ENCODE data around the gene OR2W3.
"Not testable (repeated sequence)": the region's sequence is repeated elsewhere in the genome, so short reads cannot be mapped to it uniquely, and the experiment has no call there.

OR2W3 gene

DNA sequence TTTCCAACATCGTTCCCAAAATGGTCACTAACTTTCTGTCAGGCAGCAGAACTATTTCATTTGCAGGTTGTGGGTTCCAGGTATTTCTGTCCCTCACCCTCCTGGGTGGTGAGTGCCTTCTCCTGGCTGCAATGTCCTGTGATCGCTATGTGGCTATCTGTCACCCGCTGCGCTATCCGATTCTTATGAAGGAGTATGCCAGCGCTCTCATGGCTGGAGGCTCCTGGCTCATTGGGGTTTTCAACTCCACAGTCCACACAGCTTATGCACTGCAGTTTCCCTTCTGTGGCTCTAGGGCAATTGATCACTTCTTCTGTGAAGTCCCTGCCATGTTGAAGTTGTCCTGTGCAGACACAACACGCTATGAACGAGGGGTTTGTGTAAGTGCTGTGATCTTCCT lies 38.6 kb downstream of the OR2W3 start:
- Histone ChIP-seq H3K4me3 (ENCODE audit: low read depth, low read length) (no peak overlapping the region), H4K8ac (ENCODE audit: low read depth, low read length) (no peak overlapping the region), H3K4me2 (ENCODE audit: low read length) (no peak overlapping the region), H2BK12ac (ENCODE audit: low read length) (no peak overlapping the region), H3K9ac (ENCODE audit: low read length) (no peak overlapping the region), H3K14ac (ENCODE audit: low read length) (no peak overlapping the region), H3K4ac (ENCODE audit: low read depth, low read length) (no peak overlapping the region), H3K9me3 (ENCODE audit: insufficient read depth, low read depth, low read length) (peaks cover 11% of the 10 kb centered on the region), H3K36me3 (ENCODE audit: control insufficient read depth in 1 of 2, insufficient read depth in 2 of 2, low read length in 2 of 2) (no peaks in the 10 kb centered on the region), H3K23ac (ENCODE audit: low read length) (no peak overlapping the region), H3K79me2 (ENCODE audit: control insufficient read depth, insufficient read depth, low read length, poor library complexity) (no peaks in the 10 kb centered on the region), H3K79me1 (ENCODE audit: low read length) (no peaks in the 10 kb centered on the region), H2AK5ac (ENCODE audit: low read length) (no peak overlapping the region), H3K18ac (ENCODE audit: low read length) (no peak overlapping the region), H3K27me3 (ENCODE audit: insufficient read depth, low read length) (no peaks in the 10 kb centered on the region), H3K27ac (ENCODE audit: low read depth, low read length) (no peak overlapping the region), H4K91ac (ENCODE audit: low read depth, low read length) (no peak overlapping the region), H2AFZ (ENCODE audit: insufficient read depth, low read length, poor library complexity) (no peak overlapping the region), H3K4me1 (ENCODE audit: control insufficient read depth in 1 of 2, insufficient read depth in 2 of 2, low read length in 2 of 2) (no peaks in the 10 kb centered on the region), H2BK120ac (ENCODE audit: insufficient read depth, low read length, poor library complexity) (no peak overlapping the region), H4K12ac (ENCODE audit: low read depth, low read length) (no peak overlapping the region), H2BK5ac (ENCODE audit: low read depth, low read length, poor library complexity) (no peak overlapping the region)
- no CpG with 5 or more reads among the region's 8 CpGs for WGBS (ENCODE audit: extremely low coverage, insufficient coverage, insufficient read length)
- DNase-seq, result no peak

DNA sequence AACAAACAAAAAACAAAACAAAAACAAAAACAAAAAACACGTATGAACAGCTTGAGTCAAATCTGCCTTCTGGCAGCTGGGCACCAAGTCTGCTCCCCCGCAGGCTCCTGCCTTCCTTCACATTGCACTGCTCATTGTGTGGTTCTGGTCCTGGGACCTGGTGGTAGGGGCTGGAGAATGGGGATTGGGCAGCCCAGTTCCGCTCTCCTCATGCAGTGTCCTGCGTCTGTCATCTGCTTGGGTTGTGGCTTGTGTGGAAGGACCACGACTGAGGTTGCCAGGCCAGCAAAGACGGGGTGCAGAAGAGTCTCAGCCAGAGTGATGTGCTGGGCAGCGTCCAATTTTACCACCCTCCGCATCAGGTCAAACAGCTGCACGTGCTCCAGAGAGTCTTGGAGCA lies 40.4 kb downstream of the OR2W3 start:
- H3K23ac ChIP-seq (ENCODE audit: low read length), result no peak overlapping the region
- H3K4me2 ChIP-seq (ENCODE audit: low read length), result no peak overlapping the region
- no peak for DNase-seq
- no peak overlapping the region for H3K14ac ChIP-seq (ENCODE audit: low read length)
- no peak overlapping the region for H4K91ac ChIP-seq (ENCODE audit: low read depth, low read length)
- H3K27me3 ChIP-seq (ENCODE audit: insufficient read depth, low read length), result no peaks in the 10 kb centered on the region
- H3K9me3 ChIP-seq (ENCODE audit: insufficient read depth, low read depth, low read length), result peaks cover 11% of the 10 kb centered on the region
- H2BK120ac ChIP-seq (ENCODE audit: insufficient read depth, low read length, poor library complexity), result no peak overlapping the region
- no peak overlapping the region for H3K18ac ChIP-seq (ENCODE audit: low read length)
- no peak overlapping the region for H4K8ac ChIP-seq (ENCODE audit: low read depth, low read length)
- no peak overlapping the region for H2BK12ac ChIP-seq (ENCODE audit: low read length)
- no peak overlapping the region for H2BK5ac ChIP-seq (ENCODE audit: low read depth, low read length, poor library complexity)
- H3K9ac ChIP-seq (ENCODE audit: low read length), result no peak overlapping the region
- no peak overlapping the region for H3K4me3 ChIP-seq (ENCODE audit: low read depth, low read length)
- H3K27ac ChIP-seq (ENCODE audit: low read depth, low read length), result no peak overlapping the region
- H2AFZ ChIP-seq (ENCODE audit: insufficient read depth, low read length, poor library complexity), result no peak overlapping the region
- H3K36me3 ChIP-seq (ENCODE audit: control insufficient read depth in 1 of 2, insufficient read depth in 2 of 2, low read length in 2 of 2), result no peaks in the 10 kb centered on the region
- no peaks in the 10 kb centered on the region for H3K4me1 ChIP-seq (ENCODE audit: control insufficient read depth in 1 of 2, insufficient read depth in 2 of 2, low read length in 2 of 2)
- H4K12ac ChIP-seq (ENCODE audit: low read depth, low read length), result no peak overlapping the region
- no CpG with 5 or more reads among the region's 9 CpGs for WGBS (ENCODE audit: extremely low coverage, insufficient coverage, insufficient read length)
- H3K79me1 ChIP-seq (ENCODE audit: low read length), result no peaks in the 10 kb centered on the region
- no peak overlapping the region for H3K4ac ChIP-seq (ENCODE audit: low read depth, low read length)
- H3K79me2 ChIP-seq (ENCODE audit: control insufficient read depth, insufficient read depth, low read length, poor library complexity), result no peaks in the 10 kb centered on the region
- no peak overlapping the region for H2AK5ac ChIP-seq (ENCODE audit: low read length)

DNA sequence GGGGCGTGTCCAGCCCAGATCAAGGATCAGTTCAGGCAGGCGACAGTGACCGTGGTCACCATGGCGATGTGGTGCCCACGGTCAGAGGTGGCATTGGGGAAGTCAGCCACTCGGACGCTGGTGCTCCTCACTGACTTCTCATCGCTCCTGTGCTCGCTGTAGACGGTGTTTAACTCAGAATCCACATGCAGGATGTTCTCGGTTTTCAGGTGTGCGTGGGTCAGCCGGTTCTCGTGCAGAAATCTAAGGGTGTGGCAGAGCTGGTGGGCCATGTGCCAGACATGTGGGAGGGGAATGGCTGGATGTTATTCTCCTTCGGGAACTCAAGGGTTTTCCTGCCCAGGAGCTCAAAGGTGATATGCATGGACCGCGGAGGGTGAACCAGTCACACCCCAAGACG lies 41.0 kb downstream of the OR2W3 start:
- WGBS (ENCODE audit: extremely low coverage, insufficient coverage, insufficient read length), result no CpG with 5 or more reads among the region's 18 CpGs
- Histone ChIP-seq H3K18ac (ENCODE audit: low read length) (no peak overlapping the region), H3K4me2 (ENCODE audit: low read length) (no peak overlapping the region), H3K36me3 (ENCODE audit: control insufficient read depth in 1 of 2, insufficient read depth in 2 of 2, low read length in 2 of 2) (no peaks in the 10 kb centered on the region), H3K9me3 (ENCODE audit: insufficient read depth, low read depth, low read length) (peaks cover 11% of the 10 kb centered on the region), H2BK120ac (ENCODE audit: insufficient read depth, low read length, poor library complexity) (no peak overlapping the region), H3K27me3 (ENCODE audit: insufficient read depth, low read length) (no peaks in the 10 kb centered on the region), H2BK5ac (ENCODE audit: low read depth, low read length, poor library complexity) (no peak overlapping the region), H2BK12ac (ENCODE audit: low read length) (no peak overlapping the region), H4K12ac (ENCODE audit: low read depth, low read length) (no peak overlapping the region), H3K79me1 (ENCODE audit: low read length) (no peaks in the 10 kb centered on the region), H2AFZ (ENCODE audit: insufficient read depth, low read length, poor library complexity) (no peak overlapping the region), H4K91ac (ENCODE audit: low read depth, low read length) (no peak overlapping the region), H3K14ac (ENCODE audit: low read length) (no peak overlapping the region), H4K8ac (ENCODE audit: low read depth, low read length) (no peak overlapping the region), H3K79me2 (ENCODE audit: control insufficient read depth, insufficient read depth, low read length, poor library complexity) (no peaks in the 10 kb centered on the region), H3K23ac (ENCODE audit: low read length) (no peak overlapping the region), H3K4me3 (ENCODE audit: low read depth, low read length) (no peak overlapping the region), H3K4me1 (ENCODE audit: control insufficient read depth in 1 of 2, insufficient read depth in 2 of 2, low read length in 2 of 2) (no peaks in the 10 kb centered on the region), H2AK5ac (ENCODE audit: low read length) (no peak overlapping the region), H3K9ac (ENCODE audit: low read length) (no peak overlapping the region), H3K4ac (ENCODE audit: low read depth, low read length) (no peak overlapping the region), H3K27ac (ENCODE audit: low read depth, low read length) (no peak overlapping the region)
- DNase-seq, result no peak

DNA sequence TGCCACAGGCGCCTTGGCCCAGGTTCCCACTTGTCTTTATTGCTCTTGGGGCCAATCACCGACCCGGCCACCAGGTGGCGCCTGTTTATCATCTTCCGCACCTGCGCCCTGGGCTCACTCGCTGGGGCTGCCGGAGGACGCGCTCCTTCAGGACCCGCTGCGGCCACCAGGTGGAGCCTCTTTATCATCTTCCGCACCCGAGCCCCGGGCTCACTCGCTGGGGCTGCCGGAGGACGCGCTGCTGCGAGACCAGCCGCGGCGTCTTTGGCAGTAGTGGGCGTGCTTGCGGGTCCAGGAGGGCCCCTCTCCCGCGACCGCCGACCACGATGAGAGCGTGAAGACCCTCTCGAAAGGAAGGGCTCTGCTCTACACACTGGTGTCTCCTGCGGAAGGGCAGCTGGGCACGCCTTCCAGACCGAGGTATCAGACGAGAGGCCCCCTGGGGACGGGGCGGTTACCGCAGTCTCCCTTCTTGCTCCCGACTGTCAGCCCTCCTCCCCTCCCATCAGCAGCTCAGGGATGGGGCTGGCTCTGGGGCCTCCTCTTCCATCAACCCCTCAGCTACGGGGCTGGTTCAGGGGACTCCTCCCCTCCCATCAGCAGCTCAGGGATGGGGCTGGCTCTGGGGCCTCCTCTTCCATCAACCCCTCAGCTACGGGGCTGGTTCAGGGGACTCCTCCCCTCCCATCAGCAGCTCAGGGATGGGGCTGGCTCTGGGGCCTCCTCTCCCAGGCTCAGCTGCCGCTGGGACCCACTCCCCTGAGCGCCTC lies 41.8 kb downstream of the OR2W3 start:
- H3K18ac ChIP-seq (ENCODE audit: low read length); H3K23ac ChIP-seq (ENCODE audit: low read length); H3K4me1 ChIP-seq (ENCODE audit: control insufficient read depth in 1 of 2, insufficient read depth in 2 of 2, low read length in 2 of 2); H3K36me3 ChIP-seq (ENCODE audit: control insufficient read depth in 1 of 2, insufficient read depth in 2 of 2, low read length in 2 of 2); H3K4ac ChIP-seq (ENCODE audit: low read depth, low read length); H3K14ac ChIP-seq (ENCODE audit: low read length); H2AK5ac ChIP-seq (ENCODE audit: low read length); H3K9ac ChIP-seq (ENCODE audit: low read length); H3K27me3 ChIP-seq (ENCODE audit: insufficient read depth, low read length); H4K8ac ChIP-seq (ENCODE audit: low read depth, low read length); H2BK12ac ChIP-seq (ENCODE audit: low read length); H3K27ac ChIP-seq (ENCODE audit: low read depth, low read length); H4K12ac ChIP-seq (ENCODE audit: low read depth, low read length); H3K79me1 ChIP-seq (ENCODE audit: low read length); H2BK120ac ChIP-seq (ENCODE audit: insufficient read depth, low read length, poor library complexity); H2BK5ac ChIP-seq (ENCODE audit: low read depth, low read length, poor library complexity); H3K79me2 ChIP-seq (ENCODE audit: control insufficient read depth, insufficient read depth, low read length, poor library complexity); H4K91ac ChIP-seq (ENCODE audit: low read depth, low read length): not testable (repeated sequence)
- no CpG with 5 or more reads among the region's 44 CpGs for WGBS (ENCODE audit: extremely low coverage, insufficient coverage, insufficient read length)
- peak; percentile 87 to 91 for DNase-seq
- Histone ChIP-seq H3K4me3 (ENCODE audit: low read depth, low read length) (peak overlapping the region; percentile 75), H3K9me3 (ENCODE audit: insufficient read depth, low read depth, low read length) (peaks cover 11% of the 10 kb centered on the region), H3K4me2 (ENCODE audit: low read length) (peak overlapping the region; percentile 84), H2AFZ (ENCODE audit: insufficient read depth, low read length, poor library complexity) (peak overlapping the region; percentile 20)
